Fibroblast of skin of left quadriceps (primary cell): ENCODE data around the gene PODXL2.
"Not testable (repeated sequence)": the region's sequence is repeated elsewhere in the genome, so short reads cannot be mapped to it uniquely, and the experiment has no call there.

Experiments
- DNase-seq, 2 experiments: peaks; one replicate each; pipeline ENCODE4 v3.0.0-alpha.2; 2013; ENCODE audit warnings: low read depth in 2 of 2

The PODXL2 gene

GRCh38 chr3:127630811-127631714, 2.1 kb downstream of the PODXL2 start:
- DNase-seq: no peak

- DNase-seq: no peak
Observed at GRCh38 chr3:127632035-127632820, 3.2 kb downstream of the PODXL2 start.

- no peak for DNase-seq
Observed at GRCh38 chr3:127634653-127635052, 5.7 kb downstream of the PODXL2 start.

- no peak for DNase-seq
Observed at GRCh38 chr3:127637546-127637945, 8.6 kb downstream of the PODXL2 start.

GRCh38 chr3:127637971-127638370, 9.0 kb downstream of the PODXL2 start:
- no peak for DNase-seq

- no peak for DNase-seq
Observed at GRCh38 chr3:127639173-127640041, 10.4 kb downstream of the PODXL2 start.

GRCh38 chr3:127640042-127640355, 11.0 kb downstream of the PODXL2 start:
- DNase-seq: no peak

- no peak for DNase-seq
Observed at GRCh38 chr3:127644641-127645370, 15.8 kb downstream of the PODXL2 start.

- DNase-seq: no peak
Observed at GRCh38 chr3:127645371-127646015, 16.5 kb downstream of the PODXL2 start.

GRCh38 chr3:127646501-127647046, 17.6 kb downstream of the PODXL2 start:
- no peak for DNase-seq

GRCh38 chr3:127647166-127647844, 18.3 kb downstream of the PODXL2 start:
- no peak for DNase-seq

- no peak for DNase-seq
Observed at GRCh38 chr3:127647845-127648204, 18.8 kb downstream of the PODXL2 start.

- no peak for DNase-seq
Observed at GRCh38 chr3:127650236-127650635, 21.3 kb downstream of the PODXL2 start.

GRCh38 chr3:127651516-127652172, 22.7 kb downstream of the PODXL2 start:
- DNase-seq: no peak

- DNase-seq: peak; percentile 25 to 42
Observed at GRCh38 chr3:127652246-127652995, 23.4 kb downstream of the PODXL2 start.

- DNase-seq: no peak
Observed at GRCh38 chr3:127654374-127654773, 25.4 kb downstream of the PODXL2 start.

GRCh38 chr3:127654993-127655392, 26.0 kb downstream of the PODXL2 start:
- not testable (repeated sequence) for DNase-seq

- DNase-seq: peak in 1 of 2 experiments; percentile 12
Observed at GRCh38 chr3:127655641-127656040, 26.7 kb downstream of the PODXL2 start.

- DNase-seq: no peak
Observed at GRCh38 chr3:127656906-127657305, 27.9 kb downstream of the PODXL2 start.
